Daoy (cell line): ENCODE results near the gene TRAF3. TPM values are rescaled to one million over a fixed set of nuclear protein-coding genes. Genes with fewer than 3 reads are reported as not detected.

ENCODE experiments used
- DNase-seq: peaks from one replicate; pipeline ENCODE4 v3.0.0-alpha.2; 2015; ENCODE audit warnings: low read depth
- total RNA-seq: library from RNA; depleted of rRNA; stranded (reverse); fragments of >200 nt; shearing (Covaris generic); gene quantifications from 2 replicates; pipeline ENCODE4 v1.2.3, GENCODE V29; 2014; rRNA removed

Gene TRAF3, protein sequence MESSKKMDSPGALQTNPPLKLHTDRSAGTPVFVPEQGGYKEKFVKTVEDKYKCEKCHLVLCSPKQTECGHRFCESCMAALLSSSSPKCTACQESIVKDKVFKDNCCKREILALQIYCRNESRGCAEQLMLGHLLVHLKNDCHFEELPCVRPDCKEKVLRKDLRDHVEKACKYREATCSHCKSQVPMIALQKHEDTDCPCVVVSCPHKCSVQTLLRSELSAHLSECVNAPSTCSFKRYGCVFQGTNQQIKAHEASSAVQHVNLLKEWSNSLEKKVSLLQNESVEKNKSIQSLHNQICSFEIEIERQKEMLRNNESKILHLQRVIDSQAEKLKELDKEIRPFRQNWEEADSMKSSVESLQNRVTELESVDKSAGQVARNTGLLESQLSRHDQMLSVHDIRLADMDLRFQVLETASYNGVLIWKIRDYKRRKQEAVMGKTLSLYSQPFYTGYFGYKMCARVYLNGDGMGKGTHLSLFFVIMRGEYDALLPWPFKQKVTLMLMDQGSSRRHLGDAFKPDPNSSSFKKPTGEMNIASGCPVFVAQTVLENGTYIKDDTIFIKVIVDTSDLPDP
- total RNA-seq, result 35.7 and 41.9 TPM in 2 replicates

DNA sequence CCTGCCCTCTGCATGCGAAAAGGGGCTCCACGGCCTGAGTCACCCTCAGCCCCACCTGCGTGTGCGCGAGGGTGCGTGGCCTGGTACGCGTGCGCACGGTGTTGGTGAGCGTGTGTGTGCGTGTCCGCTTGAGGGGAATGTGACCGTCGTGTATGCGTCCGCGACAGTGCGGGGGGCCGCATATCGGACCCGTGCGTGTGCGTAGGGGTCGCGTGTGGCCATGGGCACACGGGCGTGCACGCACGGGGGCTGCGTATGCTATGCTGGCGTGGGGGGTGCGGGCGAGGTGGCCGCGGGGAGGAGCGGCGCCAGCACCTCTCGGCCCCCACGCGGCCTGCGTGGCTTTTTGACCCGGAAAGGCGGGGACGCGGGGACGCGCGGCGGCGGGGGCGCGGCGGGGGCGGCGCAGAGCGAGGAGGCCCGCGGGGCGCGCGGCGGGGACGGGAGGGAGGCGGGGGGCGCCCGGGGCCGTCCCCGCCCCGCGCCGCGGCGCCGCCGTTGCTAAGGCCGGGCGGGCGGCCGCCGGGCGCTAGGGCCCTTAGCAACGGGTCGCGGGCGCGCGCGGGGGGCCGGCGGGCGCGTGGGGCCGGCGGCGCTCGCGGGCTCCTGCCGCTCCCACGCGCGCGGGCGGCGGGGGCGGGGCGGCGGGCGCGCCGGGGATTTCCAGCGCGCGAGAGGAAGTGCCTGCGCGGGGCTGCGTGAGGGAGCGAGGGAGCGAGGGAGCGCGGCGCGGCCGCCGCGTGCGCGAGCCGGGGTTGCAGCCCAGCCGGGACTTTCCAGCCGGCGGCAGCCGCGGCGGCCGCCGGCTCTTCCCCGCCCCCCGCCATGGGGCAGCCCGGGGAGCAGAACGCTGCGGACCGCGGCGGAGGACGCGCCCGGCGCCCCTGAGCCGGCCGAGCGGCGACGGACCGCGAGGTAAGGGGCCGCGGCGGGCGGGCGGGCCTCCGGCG lies at the start of gene TRAF3:
TSS of gene TRAF3 (plus strand) at position 689 of the 950 bp plus-strand sequence. CDS start 92,753 bp downstream, outside the sequence.
- DNase-seq, result peak; percentile 84

DNA sequence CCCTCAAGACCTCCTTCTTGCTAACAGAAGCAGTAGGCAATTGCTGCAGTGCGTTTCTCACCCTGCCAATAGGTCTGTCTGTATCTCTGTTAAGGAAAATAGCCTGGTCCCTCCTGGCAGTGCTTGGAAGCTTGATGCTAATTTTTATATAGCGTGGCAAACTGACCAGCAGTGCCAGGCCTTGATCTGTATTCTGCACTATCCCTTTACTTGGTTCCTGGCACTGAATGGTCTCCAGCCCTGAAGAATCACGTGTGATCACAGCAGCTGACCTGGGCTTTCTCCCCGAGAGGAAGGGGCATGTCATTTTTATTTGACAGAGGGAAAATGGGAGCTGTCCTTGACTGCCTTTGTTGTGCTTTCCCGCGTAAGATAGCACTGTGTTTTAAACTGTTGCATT lies 48.7 kb upstream of the TRAF3 start:
- no peak for DNase-seq

DNA sequence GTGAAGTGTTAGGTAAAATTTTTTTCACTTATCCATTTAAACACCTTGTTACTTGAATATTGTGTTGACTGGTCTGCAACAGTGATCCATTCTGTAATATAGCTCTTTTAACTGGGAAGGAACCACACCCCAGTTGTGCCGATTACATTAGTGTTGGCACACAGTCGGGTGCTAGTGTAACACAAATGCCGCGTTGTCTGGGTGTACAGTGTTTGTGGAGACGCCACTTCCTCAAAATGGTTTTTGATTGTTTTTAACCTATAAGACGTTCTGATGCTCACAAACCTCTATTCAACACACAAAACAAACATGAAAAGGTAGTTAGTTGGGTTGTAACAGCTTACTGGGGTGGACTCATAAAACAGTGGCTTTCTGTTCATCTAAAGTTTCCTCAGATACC lies 48.0 kb upstream of the TRAF3 start:
- no peak for DNase-seq

DNA sequence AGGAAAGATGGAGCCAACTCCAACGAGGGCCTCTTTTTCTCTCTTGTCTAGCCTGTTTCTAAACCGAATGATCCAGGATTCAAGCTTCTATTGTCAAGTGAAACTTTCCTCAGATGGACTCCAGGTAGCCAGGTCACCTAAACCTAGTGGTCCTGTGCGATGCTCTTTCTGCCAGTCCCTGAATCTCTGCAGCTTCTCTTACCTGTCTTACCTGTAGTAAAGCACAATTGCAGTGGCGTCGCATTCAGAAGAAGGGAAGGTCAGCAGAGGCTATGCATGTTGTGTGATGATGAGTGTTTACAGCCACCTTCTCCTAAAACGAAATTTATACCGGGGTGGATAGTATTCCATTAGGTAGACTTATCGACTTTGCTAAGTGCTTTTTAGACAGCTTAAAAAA lies 47.4 kb upstream of the TRAF3 start:
- no peak for DNase-seq

DNA sequence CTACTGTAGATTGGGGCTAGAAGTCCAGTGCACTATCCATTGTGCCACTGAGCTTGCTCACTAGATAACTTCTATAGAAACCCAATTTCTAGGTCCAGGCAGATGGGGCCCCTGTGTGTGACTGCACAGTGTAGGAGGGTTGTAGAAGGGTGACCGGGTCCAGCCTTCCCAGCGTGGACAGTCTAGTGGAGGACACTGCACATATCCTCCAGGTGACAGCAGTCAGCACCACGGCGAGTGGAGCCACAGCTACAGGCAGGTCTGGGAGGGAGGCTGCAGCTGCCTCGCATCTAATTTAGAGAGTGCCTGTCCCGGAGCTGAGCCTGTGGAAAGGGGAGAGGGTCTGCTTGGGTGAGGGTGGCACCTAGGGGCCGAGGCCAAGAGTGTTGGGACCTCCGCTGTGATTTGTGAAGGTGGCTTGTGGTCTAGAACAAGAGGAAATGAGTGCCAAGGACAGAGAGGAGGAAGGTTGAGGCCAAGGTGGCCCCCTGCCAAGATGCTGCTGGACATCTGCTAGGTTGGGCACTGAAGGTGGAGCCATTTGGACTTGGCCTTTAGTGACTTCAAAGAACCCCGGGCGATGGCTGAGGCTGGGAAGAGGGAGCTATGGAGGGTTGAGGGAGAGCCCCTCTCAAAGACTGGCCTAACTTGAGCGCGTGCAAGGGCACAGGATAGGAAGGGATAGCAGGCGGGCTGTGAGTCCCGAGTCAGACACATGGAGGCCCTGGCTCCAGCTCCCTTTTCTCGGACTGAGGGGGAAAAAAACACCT lies 46.0 kb upstream of the TRAF3 start:
- no peak for DNase-seq

DNA sequence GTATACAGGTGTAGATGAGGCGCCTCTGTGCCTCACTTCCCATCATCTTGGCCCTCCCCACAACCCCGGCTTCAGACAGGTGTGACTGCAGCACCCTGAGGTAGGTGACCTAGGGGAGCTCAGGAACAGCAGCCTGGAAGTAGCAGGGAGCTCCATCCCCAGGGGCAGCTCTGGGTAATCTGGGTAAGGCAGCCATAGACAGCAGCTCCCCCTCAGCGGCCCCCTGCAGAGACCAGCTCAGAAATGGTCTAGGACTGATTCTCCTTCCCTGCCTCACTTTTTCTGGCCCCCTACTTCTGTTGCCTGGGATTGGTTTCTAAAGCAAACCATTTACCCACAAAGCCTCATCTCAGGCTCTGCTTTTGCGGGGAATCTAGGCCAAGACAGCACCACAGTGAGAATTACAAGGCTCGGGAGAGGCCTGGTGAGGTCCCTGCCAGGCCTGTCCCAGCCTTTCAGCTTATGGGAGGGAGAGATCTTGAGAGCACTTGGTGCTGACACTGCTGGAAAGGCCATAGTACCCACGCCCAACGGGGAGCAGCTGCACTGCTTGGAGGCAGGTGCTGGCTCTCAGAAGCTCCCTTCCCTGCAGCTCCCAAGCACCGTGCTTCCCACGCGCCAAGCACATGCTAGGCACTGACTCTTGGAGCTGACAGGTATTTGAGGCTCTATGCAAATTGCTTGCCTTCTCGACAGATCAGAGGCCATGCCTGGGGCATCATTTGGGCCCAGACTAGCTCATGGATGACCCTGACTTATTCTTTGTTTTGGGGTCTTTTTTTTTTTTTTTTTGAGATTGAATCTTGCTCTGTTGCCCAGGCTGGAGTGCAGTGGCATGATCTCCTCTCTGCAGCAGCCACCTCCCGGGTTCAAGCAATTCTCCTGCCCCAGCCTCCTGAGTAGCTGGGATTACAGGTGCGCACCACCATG lies 45.1 kb upstream of the TRAF3 start:
- no peak for DNase-seq

DNA sequence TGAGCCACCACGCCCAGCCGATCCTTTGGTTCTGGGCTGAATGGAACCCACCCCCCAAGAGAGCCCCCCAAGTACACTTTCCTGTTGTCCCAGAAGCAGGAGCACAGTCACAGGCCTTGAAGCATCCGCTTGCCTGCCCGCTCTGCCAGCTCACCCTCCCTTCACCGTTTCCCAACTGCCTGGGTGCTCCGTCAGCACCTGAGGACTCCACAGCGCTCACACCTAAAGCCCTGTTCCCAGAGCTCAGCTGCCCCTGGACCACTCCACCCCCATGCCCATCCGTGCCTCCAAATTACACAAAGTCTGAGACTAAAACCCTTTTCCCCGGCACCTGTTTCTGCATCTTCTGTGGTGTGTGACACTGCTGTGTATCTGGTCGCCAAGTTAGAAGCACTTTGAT lies 44.3 kb upstream of the TRAF3 start:
- DNase-seq, result no peak

DNA sequence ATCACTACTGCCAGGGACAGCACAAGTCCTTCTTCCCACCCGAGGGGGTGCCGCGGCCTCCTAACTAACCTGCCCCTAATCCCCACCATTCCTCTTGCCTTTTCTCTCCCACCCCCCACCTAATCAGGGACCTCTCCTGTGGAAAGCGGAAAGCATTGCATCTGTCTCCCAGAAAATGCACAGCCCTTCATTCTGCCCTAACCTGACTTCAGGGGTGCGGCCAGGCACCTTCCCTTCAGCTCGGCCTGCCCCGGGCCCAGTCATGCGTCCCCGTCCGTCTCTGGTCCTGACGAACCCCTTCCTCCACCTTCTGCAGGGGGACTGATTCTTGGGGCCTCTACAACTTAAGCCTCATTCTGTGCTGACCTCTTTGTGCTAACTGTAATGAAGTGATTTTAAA lies 43.9 kb upstream of the TRAF3 start:
- DNase-seq, result no peak

DNA sequence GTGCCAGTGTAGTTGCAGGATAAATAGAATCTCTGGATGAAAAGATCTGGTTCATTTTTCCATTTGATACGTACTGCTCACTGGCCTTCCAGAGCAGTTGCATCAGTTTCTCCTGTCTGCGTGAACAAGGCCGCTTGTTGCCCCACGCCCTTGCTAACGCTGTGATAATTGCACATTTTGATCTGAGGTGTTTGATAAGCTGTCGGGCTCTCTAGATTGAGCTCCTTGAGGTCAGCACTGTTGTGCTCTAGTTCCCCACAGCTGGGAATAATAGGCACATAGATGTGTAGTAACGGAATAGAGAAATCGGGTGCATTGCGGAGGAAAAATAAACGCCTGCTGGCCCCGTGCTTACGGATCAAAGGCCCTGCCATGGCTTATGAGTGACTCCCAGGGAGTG lies 42.8 kb upstream of the TRAF3 start:
- no peak for DNase-seq

DNA sequence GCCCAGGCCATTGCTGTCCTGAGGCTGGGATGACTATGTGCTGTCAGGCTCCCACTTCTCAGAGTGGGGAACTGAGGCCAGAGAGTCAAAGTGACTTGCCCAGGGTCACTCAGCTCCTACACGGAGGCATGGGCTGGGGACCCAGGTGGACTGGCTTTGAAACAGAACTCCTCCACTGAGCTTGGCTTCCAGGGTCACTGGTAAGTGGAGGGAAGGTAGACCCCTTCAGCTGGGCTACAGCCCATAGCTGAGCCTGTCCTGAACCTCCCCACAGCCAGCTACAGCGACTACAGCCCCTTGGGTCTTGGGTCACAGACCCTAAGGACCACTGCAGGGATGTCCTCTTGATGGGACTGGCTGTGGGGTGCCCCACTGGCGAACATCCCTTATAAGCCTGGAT lies 40.3 kb upstream of the TRAF3 start:
- DNase-seq, result no peak

DNA sequence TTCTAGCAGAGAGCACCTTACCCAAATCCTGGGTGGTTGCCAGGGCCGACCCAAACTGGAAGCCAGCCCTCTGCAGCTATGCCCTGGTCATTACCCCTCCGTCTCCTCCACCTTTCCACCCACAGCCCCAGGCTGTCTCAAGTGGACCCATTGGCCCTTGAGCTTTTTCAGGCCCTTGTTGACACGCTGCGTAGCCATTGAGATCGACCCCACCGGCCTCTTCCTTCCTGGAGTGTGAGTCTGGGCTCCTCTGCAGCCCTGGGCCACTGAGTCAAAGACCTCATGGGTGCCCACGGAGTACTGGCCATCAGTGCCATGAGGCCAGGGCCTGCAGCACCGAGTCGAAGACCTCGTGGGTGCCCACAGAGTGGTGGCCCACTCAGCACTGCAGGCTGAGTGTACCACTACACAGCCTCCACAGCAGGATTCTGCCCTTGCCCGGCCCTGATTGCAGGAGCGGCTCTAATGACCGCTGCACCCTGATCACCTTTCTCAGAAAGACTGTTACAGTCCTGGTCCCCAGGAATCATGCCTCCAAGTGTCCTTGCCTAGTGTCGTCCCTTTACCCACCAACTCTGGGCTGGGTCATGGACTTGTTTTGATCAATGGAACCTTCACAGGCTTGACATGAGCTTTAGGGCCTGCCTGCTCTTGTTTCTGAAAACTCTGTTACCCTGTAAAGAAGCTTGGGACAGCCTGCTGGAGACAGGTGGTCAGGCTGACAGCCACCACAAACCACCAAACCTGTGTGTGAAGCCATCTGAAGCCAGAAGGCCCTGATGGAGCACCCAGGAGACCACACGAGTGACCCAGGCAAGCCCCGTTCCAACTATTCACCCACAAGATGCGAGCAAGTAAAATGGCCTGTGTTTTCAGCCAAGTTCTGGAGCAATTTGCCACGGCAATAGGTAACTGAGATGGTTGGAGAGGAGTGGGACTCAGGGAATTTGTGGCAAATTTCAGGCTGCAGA lies 39.6 kb upstream of the TRAF3 start:
- no peak for DNase-seq

DNA sequence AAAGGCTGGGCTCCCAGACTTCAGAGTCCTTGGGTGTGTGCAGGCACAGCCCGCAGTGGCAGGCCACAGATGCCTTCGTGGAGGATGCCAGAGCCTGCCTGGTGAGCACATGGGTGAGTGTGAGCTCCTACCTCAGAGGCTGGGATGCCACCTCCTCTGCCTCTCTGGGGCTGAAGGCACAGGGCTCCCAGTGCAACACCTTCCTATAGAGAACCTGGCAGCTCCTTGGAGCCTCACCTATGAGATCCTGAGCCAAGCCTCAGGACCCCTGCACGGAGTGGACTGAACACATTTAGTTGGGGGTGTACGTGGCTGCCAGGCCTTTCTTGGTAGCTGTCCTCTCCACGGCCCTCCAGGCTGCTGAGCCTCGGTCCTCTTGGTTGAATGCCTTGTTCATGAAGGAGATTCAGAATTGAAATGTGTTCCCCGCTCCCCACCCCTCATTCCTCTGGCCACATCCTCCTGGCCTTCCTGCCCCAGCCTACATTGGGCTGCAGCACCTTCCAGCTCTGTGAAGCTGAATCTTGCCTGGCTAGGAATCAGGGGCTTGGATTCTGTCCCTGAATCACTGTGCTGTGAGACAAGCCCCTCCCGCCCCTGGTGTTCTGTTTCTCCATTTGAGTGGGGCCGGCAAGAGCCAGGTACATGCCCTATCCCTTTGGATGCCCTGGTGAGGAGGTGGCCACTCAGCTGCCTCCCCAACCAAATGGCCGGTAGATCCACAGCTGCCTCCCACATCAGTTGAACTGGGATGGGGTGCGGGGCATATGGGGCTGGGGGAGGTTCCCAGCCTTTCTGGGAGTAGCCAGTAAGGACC lies 38.7 kb upstream of the TRAF3 start:
- no peak for DNase-seq

DNA sequence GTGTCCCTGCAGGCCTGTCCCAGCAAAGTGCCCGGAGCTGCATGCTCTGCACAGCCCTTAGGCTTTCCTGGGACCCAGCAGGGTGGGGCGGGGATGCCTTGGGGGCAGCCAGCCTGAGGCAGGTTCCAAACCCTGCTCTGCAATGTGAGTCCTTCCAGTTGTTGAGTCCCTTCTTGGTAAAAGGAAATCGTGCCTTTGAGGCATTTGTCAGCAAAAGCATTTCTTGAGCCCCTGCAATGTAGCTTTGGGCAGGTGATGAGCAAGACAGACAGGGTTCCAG lies 38.1 kb upstream of the TRAF3 start:
- DNase-seq, result no peak

DNA sequence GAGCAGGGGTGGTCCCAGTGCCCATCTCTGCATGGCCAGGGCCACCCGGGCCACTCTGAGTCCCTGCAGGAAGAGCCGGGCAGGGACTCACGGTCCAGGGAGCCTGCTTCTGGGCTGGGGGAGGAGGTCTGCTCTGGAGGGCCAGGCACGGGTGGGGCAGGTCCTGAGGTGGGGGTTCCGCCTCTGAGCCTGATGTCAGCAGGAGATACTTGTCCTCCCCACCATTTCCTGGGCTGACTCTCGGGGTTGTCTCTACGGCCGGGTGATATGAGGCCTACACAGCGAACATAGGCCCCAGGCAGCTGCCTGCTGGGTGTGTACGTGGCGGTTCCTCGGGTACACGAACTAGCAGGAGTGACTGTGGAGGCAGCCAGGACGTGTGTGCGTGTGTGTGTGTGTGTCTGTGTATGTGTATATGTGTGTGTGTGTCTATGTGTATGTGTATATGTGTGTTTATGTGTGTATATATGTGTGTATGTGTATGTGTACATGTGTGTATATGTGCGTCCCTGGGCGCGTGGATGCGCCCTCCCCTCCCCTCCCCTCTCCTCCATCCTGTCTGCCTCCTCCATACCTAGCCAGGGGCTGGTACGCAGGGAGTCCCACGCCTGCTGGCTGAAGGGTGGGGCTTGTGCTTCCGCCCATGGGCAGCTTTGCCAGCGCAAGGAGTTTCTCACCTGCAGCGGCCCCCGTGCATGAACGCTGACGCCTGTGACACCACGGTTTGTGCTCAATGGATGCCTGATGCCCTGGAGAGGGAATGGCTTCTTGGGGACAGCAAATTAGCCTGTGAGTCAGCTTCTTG lies 30.4 kb upstream of the TRAF3 start:
- DNase-seq, result no peak

DNA sequence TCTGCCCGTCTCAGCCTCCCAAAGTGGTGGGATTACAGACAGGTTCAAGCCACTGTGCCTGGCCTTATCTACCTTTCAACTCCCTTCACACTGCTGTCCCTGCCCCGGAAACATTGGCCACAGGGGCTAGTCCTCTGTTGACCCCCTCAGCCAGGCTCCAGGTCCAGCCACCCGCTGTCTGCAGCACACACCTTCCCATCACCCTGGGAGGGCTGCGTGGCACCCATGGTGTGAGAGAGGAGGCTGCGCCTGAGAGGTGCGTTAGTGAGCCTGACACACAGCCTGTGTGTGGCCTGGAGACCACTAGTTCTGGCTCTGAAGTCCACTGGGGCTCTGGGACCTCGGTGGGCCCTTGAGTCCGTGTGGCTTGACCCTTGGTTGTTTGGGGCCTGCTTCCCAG lies 28.4 kb upstream of the TRAF3 start:
- no peak for DNase-seq

DNA sequence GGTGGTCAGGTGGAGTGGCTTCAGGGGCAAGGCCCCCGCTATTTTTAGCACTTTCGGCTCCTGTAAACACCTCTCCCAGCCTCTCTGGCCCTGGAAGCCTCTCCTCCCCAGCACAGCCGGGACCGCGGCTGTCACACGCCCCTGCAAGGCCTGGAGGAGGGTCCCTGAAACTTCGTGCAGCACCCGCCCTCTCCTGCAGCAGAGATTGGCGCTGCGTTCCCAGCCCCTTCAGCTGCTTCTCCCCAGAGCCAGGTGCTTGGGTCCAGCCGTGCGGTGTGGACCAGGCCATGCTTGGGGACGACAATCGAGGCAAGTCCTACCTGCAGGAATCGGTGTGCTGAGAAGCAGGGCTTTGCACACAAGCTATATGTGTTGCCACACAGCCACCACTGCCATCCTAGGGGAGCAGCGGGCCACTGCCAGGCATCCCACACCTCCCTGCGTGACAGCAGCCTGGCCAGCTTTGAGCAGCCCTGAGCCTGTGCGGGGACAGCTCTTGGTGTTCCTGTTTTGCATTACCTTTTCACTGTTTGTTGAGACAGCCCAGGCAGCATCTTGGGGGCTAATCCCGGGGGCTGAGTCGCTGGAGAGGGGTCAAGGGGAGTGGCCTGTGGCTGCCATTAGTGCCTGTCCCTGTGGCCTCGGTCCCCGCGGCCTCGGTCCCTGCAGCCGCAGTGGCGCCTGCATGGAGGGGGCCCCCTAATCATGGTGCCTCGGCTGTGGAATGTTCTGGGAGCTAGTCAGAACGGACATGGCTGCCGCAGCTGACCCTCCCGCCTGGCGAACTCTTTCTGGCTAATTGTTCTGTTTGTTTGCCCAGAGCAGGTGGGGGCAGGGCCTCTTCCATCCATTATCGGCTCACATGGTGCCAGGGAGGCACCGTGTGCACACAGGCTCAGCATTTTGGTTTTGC lies 27.6 kb upstream of the TRAF3 start:
- DNase-seq, result no peak

DNA sequence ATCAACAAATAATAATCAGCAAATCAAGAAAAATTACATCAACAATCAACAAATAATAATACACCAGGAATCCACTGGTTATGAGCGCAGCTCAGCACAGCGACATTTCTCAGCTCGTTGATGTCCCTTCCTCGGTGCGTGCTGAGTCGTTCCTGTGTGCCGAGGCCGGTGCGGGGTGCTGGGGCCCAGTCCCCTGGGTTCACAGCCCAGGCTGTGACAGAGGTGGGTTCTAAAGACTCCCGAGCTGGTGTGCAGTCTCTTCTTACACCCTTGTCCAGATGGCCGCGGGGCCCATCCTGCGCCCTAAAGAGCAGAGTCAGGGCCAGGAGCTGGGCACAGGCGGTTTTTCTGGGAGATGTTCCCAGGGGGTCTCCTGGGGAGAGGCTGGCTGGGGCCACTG lies 26.9 kb upstream of the TRAF3 start:
- DNase-seq, result no peak
